ENCODE data around the gene ERVK3-1. TPM values are rescaled to one million over a fixed set of nuclear protein-coding genes. Genes with fewer than 3 reads are reported as not detected.
"Not testable (repeated sequence)": the region's sequence is repeated elsewhere in the genome, so short reads cannot be mapped to it uniquely, and the experiment has no call there.

Gene ERVK3-1
- total and polyA plus RNA-seq, 2 experiments from 2014 or later = 33.7 to 41.3 TPM

DNA sequence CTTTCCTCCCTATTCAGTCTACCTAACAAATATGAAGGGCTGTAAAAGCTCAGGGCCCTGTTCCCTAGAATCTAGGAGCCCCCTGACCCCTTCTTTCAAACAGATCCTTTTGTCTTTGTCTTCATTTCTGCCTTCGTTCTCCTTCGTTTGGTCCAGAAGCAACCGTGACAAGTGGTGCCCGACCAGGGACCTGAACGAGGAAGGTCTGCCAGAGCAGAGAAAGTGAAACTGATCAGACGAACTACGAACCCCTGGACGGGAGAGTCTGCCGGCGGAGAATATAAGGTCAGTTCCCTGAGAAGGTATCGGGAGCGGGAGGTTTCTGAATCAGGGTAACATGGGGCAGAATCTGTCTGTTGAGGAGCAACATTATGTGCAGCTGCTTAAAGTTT is 751 bp downstream of the ERVK3-1 start:
- H3K9ac ChIP-seq = peak overlapping the region; percentile 93
- peak overlapping the region; percentile 87 for H3K4me2 ChIP-seq (ENCODE audit: unreplicated experiment)
- no peaks in the 10 kb centered on the region for H3K27me3 ChIP-seq (replicated peaks; ENCODE audit: insufficient read depth)
- peak overlapping the region; percentile 89 for H3K4me3 ChIP-seq
- H3K9me2 ChIP-seq (ENCODE audit: insufficient read depth) = no peaks in the 10 kb centered on the region
- 63 to 66% methylated on average over 12 of the region's 12 CpGs for WGBS, 2 experiments (ENCODE audit: low coverage in 1 of 2, low lambda C conversion rate in 2 of 2, missing lambda C conversion rate in 2 of 2)
- H3K79me2 ChIP-seq (ENCODE audit: insufficient read depth) = peaks cover 75% of the 10 kb centered on the region
- in situ Hi-C loops (cut with MboI) = no loop called here
- peak; percentile 22 for DNase-seq
- H3K9me3 ChIP-seq (ENCODE audit: low read depth) = no peaks in the 10 kb centered on the region
- TF ChIP-seq EZH2phosphoT487 (IDR thresholded peaks at IDR 0.05; ENCODE audit: insufficient read depth, low read depth) = no peak
- no peak for TF ChIP-seq EZH2 (IDR thresholded peaks at IDR 0.05; ENCODE audit: insufficient read depth, poor library complexity, severe bottlenecking)
- H3K36me3 ChIP-seq (ENCODE audit: low read depth) = peaks cover 20% of the 10 kb centered on the region
- peaks cover 24% of the 10 kb centered on the region; the same call in 1 of the 2 replicates for H3F3A ChIP-seq (ENCODE audit: insufficient read depth)
- 0 out of 2 replicates have a peak, but pooled peaks cover 4% of the 10 kb centered on the region for H3K4me1 ChIP-seq (ENCODE audit: insufficient read depth)
- H4K20me1 ChIP-seq (ENCODE audit: insufficient read depth) = no peaks in the 10 kb centered on the region
- H3K27ac ChIP-seq = peak overlapping the region; percentile 83
- peak overlapping the region; percentile 93 for H2AFZ ChIP-seq

DNA sequence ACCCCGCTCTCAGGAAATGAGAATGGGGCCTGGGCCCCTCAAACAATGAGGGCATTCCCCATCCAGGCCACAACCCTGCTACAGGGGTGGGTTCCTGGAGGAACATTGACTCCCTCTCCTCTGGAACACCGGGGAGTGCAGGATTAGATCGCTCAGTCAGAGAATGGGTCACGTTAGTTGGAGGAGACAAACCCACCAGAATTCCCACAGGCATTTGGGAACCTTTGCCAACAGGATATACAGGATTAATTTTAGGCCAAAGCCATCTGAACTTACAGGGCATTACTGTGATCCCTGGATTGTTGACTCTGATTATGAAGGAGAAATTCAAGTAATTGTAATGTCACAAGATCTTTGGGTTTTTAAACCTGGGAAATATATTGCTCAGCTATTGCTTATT is 2.6 kb downstream of the ERVK3-1 start:
- no peak overlapping the region for H2AFZ ChIP-seq
- TF ChIP-seq EZH2 (IDR thresholded peaks at IDR 0.05; ENCODE audit: insufficient read depth, poor library complexity, severe bottlenecking) (no peak), EZH2phosphoT487 (IDR thresholded peaks at IDR 0.05; ENCODE audit: insufficient read depth, low read depth) (no peak)
- H4K20me1 ChIP-seq (ENCODE audit: insufficient read depth) = no peaks in the 10 kb centered on the region
- no peak overlapping the region for H3K4me2 ChIP-seq (ENCODE audit: unreplicated experiment)
- no peaks in the 10 kb centered on the region for H3K27me3 ChIP-seq (replicated peaks; ENCODE audit: insufficient read depth)
- no peak overlapping the region for H3K27ac ChIP-seq
- peaks cover 28% of the 10 kb centered on the region for H3K36me3 ChIP-seq (ENCODE audit: low read depth)
- H3K9me3 ChIP-seq (ENCODE audit: low read depth) = no peaks in the 10 kb centered on the region
- H3K9ac ChIP-seq = no peak overlapping the region
- H3K9me2 ChIP-seq (ENCODE audit: insufficient read depth) = no peaks in the 10 kb centered on the region
- peaks cover 16% of the 10 kb centered on the region; the same call in 1 of the 2 replicates for H3F3A ChIP-seq (ENCODE audit: insufficient read depth)
- DNase-seq = no peak
- no peak overlapping the region for H3K4me3 ChIP-seq
- 80 to 85% methylated on average over 4 of the region's 4 CpGs for WGBS, 2 experiments (ENCODE audit: low coverage in 1 of 2, low lambda C conversion rate in 2 of 2, missing lambda C conversion rate in 2 of 2)
- in situ Hi-C loops (cut with MboI) = no loop called here
- H3K79me2 ChIP-seq (ENCODE audit: insufficient read depth) = peaks cover 57% of the 10 kb centered on the region
- 0 out of 2 replicates have a peak, but pooled peaks cover 4% of the 10 kb centered on the region for H3K4me1 ChIP-seq (ENCODE audit: insufficient read depth)

DNA sequence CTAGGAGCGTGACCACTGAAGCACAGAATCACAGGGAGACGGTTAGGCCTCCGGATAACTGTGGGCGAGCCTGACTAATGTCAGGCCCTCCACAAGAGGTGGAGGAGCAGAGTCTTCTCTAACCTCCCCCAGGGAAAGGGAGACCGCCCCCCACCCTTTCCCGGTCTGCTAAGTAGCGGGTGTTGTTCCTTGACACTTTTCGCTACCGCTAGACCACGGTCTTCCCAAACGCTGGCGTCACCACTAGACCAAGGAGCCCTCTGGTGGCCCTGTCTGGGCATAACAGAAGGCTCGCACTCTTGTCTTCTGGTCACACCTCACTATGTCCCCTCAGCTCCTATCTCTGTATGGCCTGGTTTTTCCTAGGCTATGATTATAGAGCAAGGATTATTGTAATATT is 5.5 kb downstream of the ERVK3-1 start:
- H3K27ac ChIP-seq; H3K9ac ChIP-seq; H4K20me1 ChIP-seq (ENCODE audit: insufficient read depth); H3K9me3 ChIP-seq (ENCODE audit: low read depth); in situ Hi-C loops (cut with MboI); H3K4me2 ChIP-seq (ENCODE audit: unreplicated experiment); H3K4me3 ChIP-seq; H3K4me1 ChIP-seq (ENCODE audit: insufficient read depth); H3K9me2 ChIP-seq (ENCODE audit: insufficient read depth); H3F3A ChIP-seq (ENCODE audit: insufficient read depth); H3K27me3 ChIP-seq (replicated peaks; ENCODE audit: insufficient read depth); H2AFZ ChIP-seq: not testable (repeated sequence)
- WGBS, 2 experiments (ENCODE audit: low coverage in 1 of 2, low lambda C conversion rate in 2 of 2, missing lambda C conversion rate in 2 of 2) = 57 to 66% methylated on average over 13 of the region's 13 CpGs
- peaks cover 36% of the 10 kb centered on the region for H3K36me3 ChIP-seq (ENCODE audit: low read depth)
- peak; percentile 44 for DNase-seq
- peaks cover 42% of the 10 kb centered on the region for H3K79me2 ChIP-seq (ENCODE audit: insufficient read depth)

DNA sequence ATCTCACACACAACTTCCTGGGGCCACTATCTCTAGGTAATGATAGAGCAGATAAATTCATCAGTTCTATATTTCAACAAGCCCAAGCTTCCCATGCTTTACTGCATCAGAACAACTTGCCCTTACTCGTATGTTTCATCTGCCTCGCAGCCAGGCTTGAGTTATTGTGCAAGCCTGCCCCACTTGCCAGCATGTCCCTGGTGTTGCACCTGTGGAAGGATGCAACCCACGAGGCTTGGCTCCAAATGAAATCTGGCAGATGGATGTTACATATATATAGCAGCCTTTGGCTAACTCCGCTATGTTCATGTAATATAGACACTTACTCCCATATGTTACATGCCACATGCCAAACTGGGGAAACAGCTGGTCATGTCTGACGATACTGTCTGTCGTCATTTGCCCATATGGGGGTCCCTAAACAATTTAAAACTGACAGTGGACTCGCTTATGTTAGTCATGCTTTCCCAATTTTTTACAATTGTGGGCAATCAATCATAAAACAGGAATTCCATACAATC is 6.2 kb downstream of the ERVK3-1 start:
- no peak overlapping the region for H2AFZ ChIP-seq
- no peak overlapping the region for H3K9ac ChIP-seq
- peaks cover 35% of the 10 kb centered on the region for H3K79me2 ChIP-seq (ENCODE audit: insufficient read depth)
- H3K9me2 ChIP-seq (ENCODE audit: insufficient read depth) = no peaks in the 10 kb centered on the region
- peaks cover 34% of the 10 kb centered on the region for H3K36me3 ChIP-seq (ENCODE audit: low read depth)
- TF ChIP-seq EZH2 (IDR thresholded peaks at IDR 0.05; ENCODE audit: insufficient read depth, poor library complexity, severe bottlenecking) (no peak), EZH2phosphoT487 (IDR thresholded peaks at IDR 0.05; ENCODE audit: insufficient read depth, low read depth) (no peak)
- H3K9me3 ChIP-seq (ENCODE audit: low read depth) = no peaks in the 10 kb centered on the region
- no peak overlapping the region for H3K27ac ChIP-seq
- 68 to 76% methylated on average over 7 of the region's 7 CpGs for WGBS, 2 experiments (ENCODE audit: low coverage in 1 of 2, low lambda C conversion rate in 2 of 2, missing lambda C conversion rate in 2 of 2)
- in situ Hi-C loops (cut with MboI) = no loop called here
- 0 out of 2 replicates have a peak, but pooled peaks cover under 1% of the 10 kb centered on the region for H3F3A ChIP-seq (ENCODE audit: insufficient read depth)
- H3K27me3 ChIP-seq (replicated peaks; ENCODE audit: insufficient read depth) = no peaks in the 10 kb centered on the region
- no peak for DNase-seq
- H3K4me2 ChIP-seq (ENCODE audit: unreplicated experiment) = no peak overlapping the region
- no peak overlapping the region for H3K4me3 ChIP-seq
- H3K4me1 ChIP-seq (ENCODE audit: insufficient read depth) = no peaks in the 10 kb centered on the region
- no peaks in the 10 kb centered on the region for H4K20me1 ChIP-seq (ENCODE audit: insufficient read depth)

DNA sequence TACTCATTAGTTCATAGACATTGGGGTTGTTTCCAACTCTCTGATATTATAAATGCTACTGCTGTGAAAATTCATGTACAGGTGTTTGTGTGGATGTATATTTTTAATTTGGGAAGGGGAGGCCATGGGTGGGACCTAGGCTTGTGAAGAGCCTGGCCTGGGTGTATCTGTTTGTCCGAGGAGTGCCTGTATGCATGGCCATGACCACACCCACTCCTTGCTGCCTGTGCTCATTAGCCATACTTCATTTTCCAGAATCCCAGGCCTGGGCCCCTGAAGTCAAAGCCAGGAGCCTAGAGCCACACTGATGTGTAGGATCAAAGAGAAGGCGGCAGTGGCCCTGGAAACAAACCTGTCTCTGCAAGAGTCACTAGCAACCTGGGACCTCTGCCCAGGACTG is 10.4 kb downstream of the ERVK3-1 start:
- in situ Hi-C loops (cut with MboI) = no loop called here
- H3K9me3 ChIP-seq (ENCODE audit: low read depth) = no peaks in the 10 kb centered on the region
- DNase-seq = no peak
- no peak overlapping the region for H3K4me2 ChIP-seq (ENCODE audit: unreplicated experiment)
- H3K4me3 ChIP-seq = no peak overlapping the region
- no peak overlapping the region for H2AFZ ChIP-seq
- H3K36me3 ChIP-seq (ENCODE audit: low read depth) = peaks cover 16% of the 10 kb centered on the region; the same call in 1 of the 2 replicates
- TF ChIP-seq EZH2 (IDR thresholded peaks at IDR 0.05; ENCODE audit: insufficient read depth, poor library complexity, severe bottlenecking) (no peak), EZH2phosphoT487 (IDR thresholded peaks at IDR 0.05; ENCODE audit: insufficient read depth, low read depth) (no peak)
- no peak overlapping the region for H3K27ac ChIP-seq
- peaks cover 13% of the 10 kb centered on the region; the same call in 1 of the 2 replicates for H3F3A ChIP-seq (ENCODE audit: insufficient read depth)
- 97 to 100% methylated on average over 2 of the region's 2 CpGs for WGBS, 2 experiments (ENCODE audit: low coverage in 1 of 2, low lambda C conversion rate in 2 of 2, missing lambda C conversion rate in 2 of 2)
- H3K4me1 ChIP-seq (ENCODE audit: insufficient read depth) = no peaks in the 10 kb centered on the region
- H3K79me2 ChIP-seq (ENCODE audit: insufficient read depth) = no peaks in the 10 kb centered on the region
- no peaks in the 10 kb centered on the region for H3K9me2 ChIP-seq (ENCODE audit: insufficient read depth)
- H3K9ac ChIP-seq = no peak overlapping the region
- no peaks in the 10 kb centered on the region for H3K27me3 ChIP-seq (replicated peaks; ENCODE audit: insufficient read depth)
- H4K20me1 ChIP-seq (ENCODE audit: insufficient read depth) = no peaks in the 10 kb centered on the region
